ENCODE data around the gene FBN2. TPM values are rescaled to one million over a fixed set of nuclear protein-coding genes. Genes with fewer than 3 reads are reported as not detected.

The FBN2 gene
- total RNA-seq, 4 donors from 2014 or later: 0.57 to 4.4 (median 1.6) TPM

DNA sequence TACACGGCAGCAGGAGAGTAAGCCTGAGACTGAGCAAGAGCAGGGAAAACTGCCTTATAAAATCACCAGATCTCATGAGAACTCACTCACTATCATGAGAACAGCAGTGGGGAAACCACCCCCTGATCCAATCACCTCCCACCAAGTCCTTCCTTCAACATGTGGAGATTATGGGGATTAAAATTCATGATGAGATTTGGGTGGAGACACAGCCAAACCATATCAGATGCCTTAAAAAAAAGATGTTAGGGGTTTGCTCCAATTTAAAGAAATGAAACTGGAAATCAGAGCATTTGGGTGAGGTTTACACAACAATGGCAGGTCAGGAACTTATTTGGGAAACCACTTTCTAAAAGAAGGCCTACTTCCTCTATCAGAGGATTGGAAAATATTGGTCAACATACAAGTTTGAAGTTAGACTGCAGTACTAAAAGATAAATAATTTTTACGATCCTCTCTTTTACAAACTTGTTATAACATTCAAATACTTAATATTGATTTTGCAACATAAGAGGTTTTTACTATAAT lies 105.1 kb downstream of the FBN2 start:
- DNase-seq: no peak
- WGBS, 2 donors: 87 to 88% methylated on average over 2 of the region's 2 CpGs
- intact Hi-C loops (cut with DNase I): no loop called here
- Histone ChIP-seq H3K27me3 (no peaks in the 10 kb centered on the region), H3K27ac (no peak overlapping the region), H3K4me1 (no peaks in the 10 kb centered on the region), H3K36me3 (no peaks in the 10 kb centered on the region), H3K4me3 (no peak overlapping the region), H3K9me3 (no peaks in the 10 kb centered on the region)
- TF ChIP-seq POLR2A (IDR thresholded peaks at IDR 0.05): no peak
- TF ChIP-seq, protein P1, sequence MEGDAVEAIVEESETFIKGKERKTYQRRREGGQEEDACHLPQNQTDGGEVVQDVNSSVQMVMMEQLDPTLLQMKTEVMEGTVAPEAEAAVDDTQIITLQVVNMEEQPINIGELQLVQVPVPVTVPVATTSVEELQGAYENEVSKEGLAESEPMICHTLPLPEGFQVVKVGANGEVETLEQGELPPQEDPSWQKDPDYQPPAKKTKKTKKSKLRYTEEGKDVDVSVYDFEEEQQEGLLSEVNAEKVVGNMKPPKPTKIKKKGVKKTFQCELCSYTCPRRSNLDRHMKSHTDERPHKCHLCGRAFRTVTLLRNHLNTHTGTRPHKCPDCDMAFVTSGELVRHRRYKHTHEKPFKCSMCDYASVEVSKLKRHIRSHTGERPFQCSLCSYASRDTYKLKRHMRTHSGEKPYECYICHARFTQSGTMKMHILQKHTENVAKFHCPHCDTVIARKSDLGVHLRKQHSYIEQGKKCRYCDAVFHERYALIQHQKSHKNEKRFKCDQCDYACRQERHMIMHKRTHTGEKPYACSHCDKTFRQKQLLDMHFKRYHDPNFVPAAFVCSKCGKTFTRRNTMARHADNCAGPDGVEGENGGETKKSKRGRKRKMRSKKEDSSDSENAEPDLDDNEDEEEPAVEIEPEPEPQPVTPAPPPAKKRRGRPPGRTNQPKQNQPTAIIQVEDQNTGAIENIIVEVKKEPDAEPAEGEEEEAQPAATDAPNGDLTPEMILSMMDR (IDR thresholded peaks at IDR 0.05): no peak

DNA sequence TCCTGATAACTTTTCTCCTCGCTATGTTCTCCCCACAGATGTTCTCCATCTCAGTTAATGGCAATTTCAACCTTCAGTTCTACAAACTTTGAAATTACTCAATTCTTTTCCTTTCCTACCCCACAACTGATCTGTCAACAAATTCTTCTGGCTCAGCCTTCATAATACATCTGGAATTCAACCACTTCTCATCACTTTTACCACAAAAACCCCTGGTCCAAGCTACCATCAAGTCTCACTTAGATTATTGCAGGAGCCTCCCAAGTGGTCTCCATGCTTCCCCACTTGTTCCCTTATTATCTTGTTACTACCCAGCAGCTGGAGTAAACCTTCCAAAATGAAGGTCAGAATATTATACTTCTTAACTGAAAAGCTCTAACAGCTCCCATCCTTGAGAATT lies 110.1 kb downstream of the FBN2 start:
- intact Hi-C loops (cut with DNase I): no loop called here
- Histone ChIP-seq H3K27ac (no peak overlapping the region), H3K9me3 (no peaks in the 10 kb centered on the region), H3K27me3 (no peaks in the 10 kb centered on the region), H3K36me3 (no peaks in the 10 kb centered on the region), H3K4me3 (no peak overlapping the region), H3K4me1 (no peaks in the 10 kb centered on the region)
- WGBS, 2 donors: 80 to 95% methylated on average over 1 of the region's 1 CpG
- no peak for DNase-seq
- TF ChIP-seq, protein P1 (IDR thresholded peaks at IDR 0.05): no peak
- no peak for TF ChIP-seq POLR2A (IDR thresholded peaks at IDR 0.05)

DNA sequence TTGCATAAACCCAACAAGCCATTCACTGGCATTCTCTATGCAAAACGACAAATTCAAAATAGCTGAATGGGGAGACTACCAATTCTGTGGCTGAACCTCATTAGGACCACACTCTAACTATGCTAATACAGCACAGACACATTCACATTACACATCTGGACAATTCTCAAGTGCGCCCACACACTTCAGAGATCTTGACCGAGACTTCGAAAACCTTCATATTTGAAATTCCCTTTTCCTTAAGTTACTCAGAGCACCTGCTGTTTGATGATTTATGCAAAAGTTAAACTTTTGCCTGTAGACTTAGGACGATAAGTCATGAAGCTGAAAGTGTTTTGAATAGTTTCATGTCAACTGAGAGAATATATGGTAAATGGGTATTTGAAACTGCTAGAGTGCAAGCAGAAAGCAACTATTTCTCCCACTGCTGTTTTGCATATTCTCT lies 111.9 kb downstream of the FBN2 start:
- TF ChIP-seq POLR2A (IDR thresholded peaks at IDR 0.05): no peak
- TF ChIP-seq, protein P1 (IDR thresholded peaks at IDR 0.05): no peak
- no peaks in the 10 kb centered on the region for H3K27me3 ChIP-seq
- DNase-seq: no peak
- no peaks in the 10 kb centered on the region for H3K9me3 ChIP-seq
- 70 to 82% methylated on average over 5 of the region's 5 CpGs for WGBS, 2 donors
- H3K4me3 ChIP-seq: no peak overlapping the region
- H3K27ac ChIP-seq: no peak overlapping the region
- H3K36me3 ChIP-seq: no peaks in the 10 kb centered on the region
- no peaks in the 10 kb centered on the region for H3K4me1 ChIP-seq
- intact Hi-C loops (cut with DNase I): no loop called here

DNA sequence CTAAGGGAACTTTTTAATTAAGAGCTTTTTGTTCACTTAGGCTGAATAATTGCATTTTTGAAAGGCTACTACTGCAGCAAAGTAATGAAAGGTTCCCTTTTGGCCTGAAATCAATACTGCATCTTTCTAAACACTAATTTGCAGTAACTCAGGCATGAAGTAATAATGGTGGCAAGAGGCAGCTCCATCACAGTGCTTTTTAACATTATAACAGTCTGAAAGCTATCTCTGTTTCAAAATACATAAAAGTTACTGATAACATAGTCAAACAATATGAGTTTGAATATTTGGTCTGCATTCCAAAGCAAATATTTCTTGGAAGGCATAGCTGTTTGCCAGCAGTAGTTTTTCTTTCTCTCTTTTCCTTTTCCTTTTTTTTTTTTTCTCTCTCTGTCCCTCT lies 113.4 kb downstream of the FBN2 start:
- intact Hi-C loops (cut with DNase I): no loop called here
- H3K27me3 ChIP-seq: no peaks in the 10 kb centered on the region
- H3K9me3 ChIP-seq: no peaks in the 10 kb centered on the region
- H3K27ac ChIP-seq: no peak overlapping the region
- DNase-seq: no peak
- H3K4me3 ChIP-seq: no peak overlapping the region
- H3K4me1 ChIP-seq: no peaks in the 10 kb centered on the region
- H3K36me3 ChIP-seq: no peaks in the 10 kb centered on the region
- no peak for TF ChIP-seq POLR2A (IDR thresholded peaks at IDR 0.05)
- TF ChIP-seq, protein P1 (IDR thresholded peaks at IDR 0.05): no peak

DNA sequence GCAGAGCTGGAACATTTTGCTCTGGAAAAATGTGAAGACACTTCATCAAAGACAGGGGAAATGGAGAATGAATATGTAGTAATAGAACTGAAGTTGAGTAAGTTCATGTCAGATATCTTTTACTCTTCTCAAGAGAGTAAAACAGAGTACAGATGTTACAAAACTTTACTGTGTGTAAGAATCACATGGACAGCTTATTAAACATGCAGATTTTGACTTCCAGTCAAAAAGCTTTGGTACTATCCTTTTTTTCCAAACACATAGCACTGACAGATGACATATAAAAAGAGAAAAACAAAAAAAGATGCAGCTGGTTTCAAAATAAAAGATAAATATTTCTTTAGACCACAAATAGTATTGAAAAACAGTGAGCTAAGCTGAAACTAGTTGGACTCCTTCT lies 115.4 kb downstream of the FBN2 start:
- Histone ChIP-seq H3K27me3 (no peaks in the 10 kb centered on the region), H3K9me3 (no peaks in the 10 kb centered on the region), H3K36me3 (no peaks in the 10 kb centered on the region), H3K4me3 (no peak overlapping the region), H3K4me1 (no peaks in the 10 kb centered on the region), H3K27ac (no peak overlapping the region)
- TF ChIP-seq POLR2A (IDR thresholded peaks at IDR 0.05): no peak
- TF ChIP-seq, protein P1 (IDR thresholded peaks at IDR 0.05): no peak
- no peak for DNase-seq
- intact Hi-C loops (cut with DNase I): no loop called here
